DND-41 (cell line): ENCODE results near the gene CFAP141.

Source experiments
- CTCF ChIP-seq: IDR thresholded peaks from 2 replicates; pipeline ENCODE4 v1.5.1; 2012; ENCODE audit warnings: borderline replicate concordance, low read length, moderate library complexity, mild to moderate bottlenecking; ENCODE audit not compliant: poor library complexity, severe bottlenecking; ENCODE audit errors: extremely low read depth
- EZH2 ChIP-seq: IDR thresholded peaks from 3 replicates; pipeline ENCODE4 v1.6.1; 2012; ENCODE audit warnings: borderline replicate concordance, low read depth, mild to moderate bottlenecking, moderate library complexity, low read length, inconsistent platforms; ENCODE audit not compliant: severe bottlenecking

GRCh38 chr1:154199563-154199879 is 6.6 kb downstream of the CFAP141 start:
- TF ChIP-seq CTCF (no peak), EZH2 (no peak)
